GM11168 (cell line): Measurements from ENCODE around the gene CPPED1.

ENCODE experiments used
- in situ Hi-C: fragments of 300-500 bp; cut with MboI; formaldehyde crosslinking; loops from one replicate; pipeline ENCODE4 v1.12.0; 2022; ENCODE audit warnings: low sequenced_read_pairs; ENCODE audit not compliant: unreplicated experiment

The CPPED1 gene

GRCh38 chr16:12744860-12745259 is 58.8 kb downstream of the CPPED1 start:
- in situ Hi-C loops, result no loop called here

- in situ Hi-C loops, result no loop called here
Measured at GRCh38 chr16:12742741-12743140, 60.9 kb downstream of the CPPED1 start.

- in situ Hi-C loops, result no loop called here
Measured at GRCh38 chr16:12740986-12741610, 62.6 kb downstream of the CPPED1 start.

- in situ Hi-C loops, result no loop called here
Measured at GRCh38 chr16:12739738-12740137, 63.9 kb downstream of the CPPED1 start.

- in situ Hi-C loops, result no loop called here
Measured at GRCh38 chr16:12737563-12737962, 66.1 kb downstream of the CPPED1 start.

- in situ Hi-C loops, result no loop called here
Measured at GRCh38 chr16:12735805-12736204, 67.9 kb downstream of the CPPED1 start.

- in situ Hi-C loops, result no loop called here
Measured at GRCh38 chr16:12732600-12732999, 71.1 kb downstream of the CPPED1 start.

- in situ Hi-C loops, result no loop called here
Measured at GRCh38 chr16:12729448-12729847, 74.2 kb downstream of the CPPED1 start.

- in situ Hi-C loops, result no loop called here
Measured at GRCh38 chr16:12728469-12728868, 75.2 kb downstream of the CPPED1 start.

GRCh38 chr16:12724226-12724625 is 79.5 kb downstream of the CPPED1 start:
- in situ Hi-C loops, result no loop called here

- in situ Hi-C loops, result no loop called here
Measured at GRCh38 chr16:12723681-12724080, 80.0 kb downstream of the CPPED1 start.

- in situ Hi-C loops, result no loop called here
Measured at GRCh38 chr16:12721841-12722421, 81.8 kb downstream of the CPPED1 start.

- in situ Hi-C loops, result no loop called here
Measured at GRCh38 chr16:12719972-12720371, 83.7 kb downstream of the CPPED1 start.

GRCh38 chr16:12716658-12717057 is 87.0 kb downstream of the CPPED1 start:
- in situ Hi-C loops, result no loop called here

GRCh38 chr16:12709807-12710206 is 93.9 kb downstream of the CPPED1 start:
- in situ Hi-C loops, result no loop called here

- in situ Hi-C loops, result no loop called here
Measured at GRCh38 chr16:12708266-12708665, 95.4 kb downstream of the CPPED1 start.

- in situ Hi-C loops, result no loop called here
Measured at GRCh38 chr16:12706628-12707027, 97.1 kb downstream of the CPPED1 start.

- in situ Hi-C loops, result no loop called here
Measured at GRCh38 chr16:12704492-12705111, 99.1 kb downstream of the CPPED1 start.

- in situ Hi-C loops, result no loop called here
Measured at GRCh38 chr16:12703935-12704334, 99.8 kb downstream of the CPPED1 start.

GRCh38 chr16:12700161-12700560 is 103.5 kb downstream of the CPPED1 start:
- in situ Hi-C loops, result no loop called here

GRCh38 chr16:12699161-12699560 is 104.5 kb downstream of the CPPED1 start:
- in situ Hi-C loops, result no loop called here

- in situ Hi-C loops, result no loop called here
Measured at GRCh38 chr16:12697437-12697836, 106.2 kb downstream of the CPPED1 start.
